A549 treated with Mapracorat at 1 μM for 4 hours (cell line): Measurements from ENCODE around the gene NOD1. TPM values are rescaled to one million over a fixed set of nuclear protein-coding genes. Genes with fewer than 3 reads are reported as not detected.

ENCODE experiments used
- total RNA-seq: library from RNA; stranded (reverse); fragments of 200-300 nt; extraction: Qiagen RNA extraction; gene quantifications from 5 replicates; pipeline ENCODE4 v1.2.3, GENCODE V29; 2022

NOD1 gene
- total RNA-seq: 5.9 to 8.4 TPM (median 7.3 TPM) in 5 replicates

DNA sequence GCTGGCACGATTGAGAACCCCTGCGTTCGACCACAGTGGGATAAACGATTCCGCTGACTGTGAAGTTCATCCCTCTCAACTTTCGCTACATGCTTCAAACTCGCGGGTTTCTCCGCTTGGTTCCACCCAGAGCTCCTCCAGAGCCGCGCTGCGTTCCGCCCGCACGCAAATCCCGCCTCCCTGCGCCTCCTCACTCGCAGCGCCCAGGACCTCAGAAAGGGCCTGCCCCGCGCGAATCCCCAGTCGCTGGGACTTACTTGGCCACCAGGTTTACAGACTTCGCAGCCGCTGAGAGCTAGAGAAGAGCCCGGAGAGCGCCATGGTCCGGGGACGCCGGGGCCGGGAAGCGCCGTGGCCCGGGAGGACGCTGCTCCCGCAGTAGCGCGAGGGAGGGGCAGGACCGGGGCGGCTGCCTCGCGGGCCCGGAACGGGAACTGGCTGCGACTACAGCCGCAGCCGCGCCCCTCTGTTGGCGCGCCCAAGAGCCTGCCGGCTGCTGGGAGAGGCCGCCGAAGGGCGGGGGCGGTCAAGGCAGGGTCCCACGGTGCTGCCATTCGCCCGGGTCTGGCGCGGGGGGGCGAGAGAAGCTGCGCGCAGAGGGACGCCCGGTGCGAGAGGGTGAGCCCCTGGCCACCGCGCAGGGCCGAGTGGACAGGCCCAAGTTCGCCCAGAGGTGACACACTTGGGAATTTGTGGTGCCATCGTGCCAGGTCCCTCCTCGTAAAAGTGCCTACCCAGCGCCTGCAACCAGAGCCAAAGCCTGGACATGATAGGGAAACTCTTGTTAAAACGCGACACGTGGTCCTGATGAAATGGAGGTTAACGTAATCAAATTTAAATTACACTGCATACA is at the start of gene NOD1:
TSS of gene NOD1 (minus strand) at position 436 of the 853 bp plus-strand sequence. CDS start 21,863 bp downstream, outside the sequence.

DNA sequence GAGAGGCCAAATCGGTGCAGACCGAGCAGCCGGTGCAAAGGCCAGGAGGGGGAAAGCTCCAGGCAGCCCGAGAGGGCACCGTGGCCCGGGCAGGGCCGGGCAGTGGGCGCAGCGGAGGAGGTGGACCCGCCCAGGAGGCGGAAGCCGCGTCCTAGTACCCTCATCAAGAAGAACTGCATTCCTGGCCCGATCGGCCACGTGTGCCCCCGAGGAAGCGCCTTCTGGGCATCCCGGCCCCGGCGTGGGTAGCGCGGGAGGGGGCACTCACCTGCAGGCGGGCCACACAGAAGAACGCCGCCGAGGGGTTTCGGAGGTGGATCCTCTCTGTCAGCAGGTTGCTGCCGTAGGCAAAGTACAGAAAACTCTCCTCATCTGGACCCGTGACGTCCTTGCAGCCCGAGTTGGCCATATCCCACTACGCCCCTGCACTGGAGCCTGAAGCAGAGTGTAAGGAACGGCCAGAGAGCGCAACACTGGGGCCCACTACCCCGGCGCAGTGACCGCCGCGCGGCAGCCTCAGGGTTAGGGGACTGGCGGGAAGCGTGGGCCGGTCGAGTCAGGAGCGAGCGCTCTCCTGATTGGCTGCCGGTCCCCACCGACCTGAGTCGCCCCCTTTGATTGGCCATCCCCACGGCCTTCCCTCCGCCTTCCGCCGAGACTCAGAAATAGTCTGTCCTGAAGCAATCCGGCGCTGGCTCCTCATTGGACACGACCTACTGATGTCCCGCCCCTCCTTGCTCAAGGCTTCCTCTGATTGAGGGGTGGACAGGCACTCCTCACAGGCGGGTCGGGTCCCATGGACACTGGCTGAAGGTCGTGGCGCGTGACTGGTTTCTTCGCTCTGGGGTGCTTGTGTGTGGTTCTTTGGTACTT is 26.0 kb upstream of the NOD1 start, which contains the start of gene GGCT:
TSS of gene GGCT (minus strand) at position 529 of the 873 bp plus-strand sequence. CDS start at position 409, 120 bp downstream.

Other genes starting within 250 kb of the NOD1 start
- 4.3 to 6.9 TPM (median 6.1 TPM) in 5 replicates for gene ZNRF2, start 194.2 kb downstream of the NOD1 start, total RNA-seq
- 67.8 to 83.9 TPM (median 73.8 TPM) in 5 replicates for gene GGCT, start 26.0 kb upstream of the NOD1 start, total RNA-seq
- 121 to 162 TPM (median 136 TPM) in 5 replicates for gene GARS1, start 116.1 kb upstream of the NOD1 start, total RNA-seq
- gene CRHR2, start 203.7 kb upstream of the NOD1 start, total RNA-seq: 0.05 to 0.08 TPM (median 0.05 TPM) in 4 of 5 replicates, not detected in the other